HUDEP-2 (cell line): ENCODE data around the gene GOLGA3.
"Not testable (repeated sequence)": the region's sequence is repeated elsewhere in the genome, so short reads cannot be mapped to it uniquely, and the experiment has no call there.

Experiments used
- DNase-seq, 76 experiments: peaks; one replicate each; lab custom pipeline; 2025; ENCODE audit not compliant: unreplicated experiment in 76 of 76; lab: John Stamatoyannopoulos, UW

The GOLGA3 gene, protein sequence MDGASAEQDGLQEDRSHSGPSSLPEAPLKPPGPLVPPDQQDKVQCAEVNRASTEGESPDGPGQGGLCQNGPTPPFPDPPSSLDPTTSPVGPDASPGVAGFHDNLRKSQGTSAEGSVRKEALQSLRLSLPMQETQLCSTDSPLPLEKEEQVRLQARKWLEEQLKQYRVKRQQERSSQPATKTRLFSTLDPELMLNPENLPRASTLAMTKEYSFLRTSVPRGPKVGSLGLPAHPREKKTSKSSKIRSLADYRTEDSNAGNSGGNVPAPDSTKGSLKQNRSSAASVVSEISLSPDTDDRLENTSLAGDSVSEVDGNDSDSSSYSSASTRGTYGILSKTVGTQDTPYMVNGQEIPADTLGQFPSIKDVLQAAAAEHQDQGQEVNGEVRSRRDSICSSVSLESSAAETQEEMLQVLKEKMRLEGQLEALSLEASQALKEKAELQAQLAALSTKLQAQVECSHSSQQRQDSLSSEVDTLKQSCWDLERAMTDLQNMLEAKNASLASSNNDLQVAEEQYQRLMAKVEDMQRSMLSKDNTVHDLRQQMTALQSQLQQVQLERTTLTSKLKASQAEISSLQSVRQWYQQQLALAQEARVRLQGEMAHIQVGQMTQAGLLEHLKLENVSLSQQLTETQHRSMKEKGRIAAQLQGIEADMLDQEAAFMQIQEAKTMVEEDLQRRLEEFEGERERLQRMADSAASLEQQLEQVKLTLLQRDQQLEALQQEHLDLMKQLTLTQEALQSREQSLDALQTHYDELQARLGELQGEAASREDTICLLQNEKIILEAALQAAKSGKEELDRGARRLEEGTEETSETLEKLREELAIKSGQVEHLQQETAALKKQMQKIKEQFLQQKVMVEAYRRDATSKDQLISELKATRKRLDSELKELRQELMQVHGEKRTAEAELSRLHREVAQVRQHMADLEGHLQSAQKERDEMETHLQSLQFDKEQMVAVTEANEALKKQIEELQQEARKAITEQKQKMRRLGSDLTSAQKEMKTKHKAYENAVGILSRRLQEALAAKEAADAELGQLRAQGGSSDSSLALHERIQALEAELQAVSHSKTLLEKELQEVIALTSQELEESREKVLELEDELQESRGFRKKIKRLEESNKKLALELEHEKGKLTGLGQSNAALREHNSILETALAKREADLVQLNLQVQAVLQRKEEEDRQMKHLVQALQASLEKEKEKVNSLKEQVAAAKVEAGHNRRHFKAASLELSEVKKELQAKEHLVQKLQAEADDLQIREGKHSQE (N-terminal part only)

DNA sequence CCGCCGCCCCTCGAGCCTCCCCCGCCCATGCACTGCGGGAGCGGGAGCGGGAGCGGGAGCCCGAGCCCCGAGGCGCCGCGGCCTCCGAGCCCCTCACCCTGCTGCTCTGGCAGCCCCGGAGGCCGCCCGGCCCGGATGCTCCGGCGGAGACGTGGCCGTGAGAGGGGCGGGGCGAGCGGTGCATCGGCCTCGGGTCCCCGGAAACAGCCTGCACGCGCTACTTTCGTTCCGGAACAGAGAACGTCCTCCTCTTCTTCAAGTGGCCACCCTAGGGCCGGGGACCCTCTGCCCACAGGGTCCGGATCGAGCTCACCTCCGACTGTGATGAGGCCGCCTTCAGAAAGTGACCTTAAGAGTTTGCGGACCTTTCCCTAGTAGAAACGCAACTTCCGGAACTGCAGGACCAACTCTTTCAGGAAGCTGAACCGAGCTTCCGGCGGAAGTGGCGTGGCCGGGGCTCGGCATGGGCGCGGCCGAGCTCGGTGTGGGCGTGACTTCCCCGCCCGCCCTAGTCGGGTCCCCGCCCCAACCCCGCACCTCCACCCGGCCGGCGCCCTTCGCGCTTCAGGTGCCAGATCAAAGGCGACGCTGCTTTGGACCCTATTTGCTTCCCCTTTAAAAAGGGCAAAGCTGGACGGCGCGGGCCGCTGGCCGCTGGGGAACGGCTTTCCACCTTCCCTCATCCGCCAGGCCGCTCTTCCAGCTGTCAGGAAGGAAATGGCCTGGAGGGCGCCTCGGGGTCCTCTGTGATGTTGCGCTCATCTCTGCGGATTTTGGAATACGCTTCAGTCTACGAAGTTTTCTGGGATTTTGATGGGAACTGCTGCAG lies at the start of gene GOLGA3:
GOLGA3 (minus strand) TSS at position 164 of the 829 bp plus-strand sequence. CDS start 6,741 bp downstream, outside the sequence.
- DNase-seq = peak in 75 of 76 experiments; percentile 41 to 89 (median 80)

DNA sequence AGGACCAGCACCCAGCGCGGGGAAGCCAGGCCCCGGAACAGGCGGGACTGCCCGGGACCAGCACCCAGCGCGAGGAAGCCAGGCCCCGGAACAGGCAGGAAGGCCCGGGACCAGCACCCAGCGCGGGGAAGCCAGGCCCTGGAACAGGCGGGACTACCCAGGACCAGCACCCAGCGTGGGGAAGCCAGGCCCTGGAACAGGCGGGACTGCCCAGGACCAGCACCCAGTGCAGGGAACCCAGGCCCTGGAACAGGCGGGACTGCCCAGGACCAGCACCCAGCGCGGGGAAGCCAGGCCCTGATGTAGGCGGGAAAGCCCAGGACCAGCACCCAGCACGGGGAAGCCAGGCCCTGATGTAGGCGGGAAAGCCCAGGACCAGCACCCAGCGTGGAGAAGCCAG lies 46.0 kb upstream of the GOLGA3 start:
- not testable (repeated sequence) for DNase-seq

DNA sequence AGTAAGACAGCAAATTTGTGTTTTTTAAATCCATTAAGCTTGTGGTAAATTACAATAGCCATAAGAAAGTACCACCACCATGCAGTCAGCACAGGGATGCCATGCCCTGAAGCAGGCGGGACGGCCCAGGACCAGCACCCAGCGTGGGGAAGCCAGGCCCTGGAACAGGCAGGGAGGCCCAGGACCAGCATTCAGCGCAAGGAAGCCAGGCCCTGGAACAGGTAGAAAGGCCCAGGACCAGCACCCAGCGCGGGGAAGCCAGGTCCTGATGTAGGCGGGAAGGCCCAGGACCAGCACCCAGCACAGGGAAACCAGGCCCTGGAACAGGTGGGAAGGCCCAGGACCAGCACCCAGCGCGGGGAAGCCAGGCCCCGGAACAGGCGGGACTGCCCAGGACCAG lies 45.5 kb upstream of the GOLGA3 start:
- no peak for DNase-seq

DNA sequence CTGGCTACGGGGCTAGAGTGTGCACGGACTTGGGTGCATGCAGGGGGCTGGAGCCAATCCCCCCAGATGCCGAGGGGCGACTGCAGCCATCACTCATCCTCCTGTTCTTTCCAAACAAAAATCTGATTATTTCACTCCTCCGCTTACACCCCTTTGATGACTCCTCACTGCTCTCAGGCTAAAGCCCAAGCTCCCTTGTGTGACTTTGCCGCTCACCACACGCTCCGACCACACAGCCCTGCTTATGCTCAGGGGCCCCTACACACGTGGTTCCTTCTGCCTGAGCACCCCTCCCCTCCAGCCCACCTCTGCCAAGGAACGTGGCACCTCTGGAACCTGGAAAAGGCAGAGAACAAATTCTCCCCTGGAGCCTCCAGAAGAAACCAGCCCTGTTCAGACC lies 45.1 kb upstream of the GOLGA3 start:
- DNase-seq = no peak

DNA sequence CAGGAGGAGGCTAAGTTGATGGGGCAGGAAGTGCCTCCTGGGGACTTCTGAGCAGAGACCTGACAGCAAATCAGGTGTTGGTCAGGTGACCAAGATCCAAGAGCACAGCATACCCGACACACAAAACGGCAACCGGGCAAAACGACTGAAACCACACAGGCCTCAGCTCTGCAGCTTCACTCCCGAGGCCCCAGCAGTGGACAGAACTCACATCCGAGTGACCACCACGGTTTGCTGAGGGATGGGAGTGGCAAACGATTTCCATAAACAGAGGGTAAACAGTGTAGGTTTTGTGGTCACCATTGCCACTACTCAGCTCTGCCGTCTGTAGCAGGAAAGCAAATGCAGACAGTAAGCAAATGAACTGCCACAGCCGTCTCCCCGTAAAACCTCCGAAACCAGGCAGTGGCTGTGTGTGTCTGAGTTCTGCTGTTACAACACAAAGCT lies 44.3 kb upstream of the GOLGA3 start:
- DNase-seq = no peak

DNA sequence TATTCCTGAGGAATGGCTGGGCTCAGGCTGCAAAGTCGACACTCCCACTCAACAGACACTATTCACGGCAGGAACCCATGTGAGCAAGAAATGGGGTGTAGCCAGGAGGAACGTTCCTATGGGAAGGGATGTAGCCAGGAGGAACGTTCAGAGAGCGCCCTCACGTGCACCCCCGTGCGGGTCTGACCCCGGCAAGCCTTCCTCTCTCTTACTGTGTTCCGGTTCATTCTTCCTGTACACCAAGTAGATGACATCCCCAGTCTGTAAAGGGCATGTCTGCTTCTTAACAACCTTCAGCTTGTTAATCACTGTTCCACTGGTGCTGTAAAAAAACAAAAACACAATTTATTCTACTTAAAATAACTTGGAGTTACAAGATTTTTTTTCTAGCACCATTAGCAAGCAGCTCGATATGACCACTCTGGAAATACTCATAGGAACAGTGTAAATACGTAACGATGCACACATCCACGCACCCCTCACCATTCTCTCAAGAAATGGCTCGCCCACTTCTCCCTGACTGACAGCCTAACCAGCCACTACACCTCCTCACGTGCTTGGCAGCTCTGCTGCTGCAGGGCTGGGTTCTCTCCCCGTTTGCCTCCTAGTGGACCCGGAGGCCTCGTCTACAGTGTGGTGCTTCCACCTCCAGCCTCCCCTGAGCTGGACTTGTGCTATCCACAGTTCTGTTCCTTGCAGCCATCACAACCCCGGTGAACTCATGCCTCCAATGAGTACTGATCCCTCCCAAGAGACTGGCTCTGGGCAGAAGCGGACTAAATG lies 43.6 kb upstream of the GOLGA3 start:
- DNase-seq = no peak

DNA sequence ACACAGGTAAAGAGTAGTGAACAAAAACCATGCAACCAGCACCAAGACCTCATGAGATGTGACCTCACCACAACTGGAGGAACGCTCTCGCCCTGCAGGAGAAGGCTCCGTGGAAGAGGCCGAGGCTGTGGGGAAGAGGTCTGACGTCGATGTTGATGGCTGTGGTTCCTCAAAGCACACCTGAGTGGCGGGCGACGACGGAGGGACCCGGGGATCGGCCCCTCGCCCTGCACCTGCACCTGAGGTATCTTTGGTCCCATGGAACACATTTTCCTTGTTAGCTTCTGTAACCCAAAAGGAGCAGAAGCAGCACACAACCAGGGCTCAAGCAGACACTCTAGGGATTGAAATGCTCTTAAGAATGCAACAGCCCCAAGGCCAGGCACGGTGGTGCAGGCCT lies 40.9 kb upstream of the GOLGA3 start:
- no peak for DNase-seq

DNA sequence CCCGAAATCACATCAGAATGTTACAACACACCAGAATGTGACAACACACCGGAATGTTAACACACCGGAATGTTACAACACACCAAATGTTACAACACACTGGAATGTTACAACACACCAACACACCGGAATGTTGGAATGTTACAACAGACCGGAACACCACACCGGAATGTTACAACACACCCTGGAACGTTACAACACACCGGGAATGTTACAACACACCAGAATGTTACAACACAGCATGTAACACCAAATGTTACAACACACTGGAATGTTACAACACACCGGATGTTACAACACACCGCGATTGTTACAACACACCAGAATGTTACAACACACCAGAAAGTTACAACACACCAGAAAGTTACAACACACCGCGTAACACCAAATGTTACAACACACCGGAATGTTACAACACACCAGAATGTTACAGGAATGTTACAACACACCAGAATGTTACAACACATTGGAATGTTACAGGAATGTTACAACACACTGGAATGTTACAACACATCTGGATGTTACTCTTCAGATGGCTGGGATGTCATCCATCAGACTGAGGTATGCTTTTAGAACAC lies 37.7 kb upstream of the GOLGA3 start:
- no peak for DNase-seq

DNA sequence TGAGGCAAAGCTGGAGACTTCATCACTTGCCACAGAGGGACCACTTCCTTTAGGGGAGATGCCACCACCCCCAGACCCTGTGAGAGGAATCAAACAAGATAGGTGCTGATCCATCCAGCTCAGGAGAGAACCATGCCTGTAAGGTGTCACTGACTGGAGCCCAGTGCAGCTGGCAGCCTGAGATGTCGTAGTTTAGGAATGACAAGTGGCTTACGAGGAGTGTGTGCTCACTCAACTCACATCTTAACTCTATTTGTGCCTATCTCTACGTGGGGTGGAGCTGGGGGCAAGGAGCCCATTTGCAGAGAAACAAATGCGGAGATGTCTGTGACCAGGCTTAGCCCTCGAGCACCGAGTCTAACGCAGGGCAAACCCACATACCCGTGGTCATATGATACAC lies 32.9 kb upstream of the GOLGA3 start:
- DNase-seq = no peak

DNA sequence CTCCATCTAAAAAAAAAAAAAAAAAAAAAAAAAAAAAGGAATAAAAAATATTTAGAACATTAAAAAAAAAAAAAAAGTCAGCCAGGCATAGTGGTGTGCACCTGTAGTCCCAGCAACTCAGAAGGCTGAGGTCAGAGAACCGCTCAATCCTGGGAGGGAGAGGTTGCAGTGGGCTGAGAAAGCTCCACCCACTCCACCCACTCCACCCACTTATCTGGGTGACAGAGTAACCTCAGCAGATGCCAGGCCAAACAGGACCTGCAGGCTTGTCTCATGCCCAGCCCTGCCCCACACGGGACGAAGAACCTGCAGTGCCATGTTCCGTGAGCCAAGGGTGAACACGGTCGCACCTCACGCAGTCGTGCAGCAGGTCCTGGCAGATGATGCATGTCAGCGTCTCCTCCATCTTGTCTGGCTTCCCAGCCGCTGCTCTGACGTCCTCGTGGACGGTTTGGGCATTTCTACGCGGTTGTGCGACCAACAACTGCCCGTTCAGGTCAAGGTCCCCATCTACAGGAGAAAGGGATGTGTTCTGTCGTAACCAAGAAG lies 30.1 kb upstream of the GOLGA3 start:
- DNase-seq = peak in 61 of 76 experiments; percentile 4 to 71 (median 32)

DNA sequence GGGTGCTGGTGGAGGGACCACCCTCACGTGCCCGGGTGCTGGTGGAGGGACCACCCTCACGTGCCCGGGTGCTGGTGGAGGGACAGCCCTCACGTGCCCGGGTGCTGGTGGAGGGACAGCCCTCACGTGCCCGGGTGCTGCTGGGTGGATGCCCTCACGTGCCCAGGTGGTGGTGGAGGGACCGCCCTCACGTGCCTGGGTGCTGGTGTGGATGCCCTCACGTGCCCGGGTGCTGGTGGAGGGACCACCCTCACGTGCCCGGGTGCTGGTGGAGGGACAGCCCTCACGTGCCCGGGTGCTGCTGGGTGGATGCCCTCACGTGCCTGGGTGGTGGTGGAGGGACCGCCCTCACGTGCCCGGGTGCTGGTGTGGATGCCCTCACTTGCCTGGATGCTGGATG lies 28.4 kb upstream of the GOLGA3 start:
- not testable (repeated sequence) for DNase-seq

DNA sequence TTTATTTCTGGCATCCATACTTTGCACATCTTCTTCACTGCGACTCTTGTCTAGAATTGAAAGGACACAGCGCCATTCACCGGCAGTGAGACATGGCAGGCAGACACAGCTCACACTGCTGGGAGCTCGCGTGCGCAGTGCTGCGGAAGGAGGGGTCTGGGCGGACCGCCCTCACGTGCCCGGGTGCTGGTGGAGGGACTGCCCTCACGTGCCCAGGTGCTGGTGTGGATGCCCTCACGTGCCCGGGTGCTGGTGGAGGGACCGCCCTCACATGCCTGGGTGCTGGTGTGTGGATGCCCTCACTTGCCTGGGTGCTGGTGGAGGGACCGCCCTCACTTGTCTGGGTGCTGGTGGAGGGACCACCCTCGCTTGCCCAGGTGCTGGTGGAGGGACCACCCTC lies 27.9 kb upstream of the GOLGA3 start:
- no peak for DNase-seq

DNA sequence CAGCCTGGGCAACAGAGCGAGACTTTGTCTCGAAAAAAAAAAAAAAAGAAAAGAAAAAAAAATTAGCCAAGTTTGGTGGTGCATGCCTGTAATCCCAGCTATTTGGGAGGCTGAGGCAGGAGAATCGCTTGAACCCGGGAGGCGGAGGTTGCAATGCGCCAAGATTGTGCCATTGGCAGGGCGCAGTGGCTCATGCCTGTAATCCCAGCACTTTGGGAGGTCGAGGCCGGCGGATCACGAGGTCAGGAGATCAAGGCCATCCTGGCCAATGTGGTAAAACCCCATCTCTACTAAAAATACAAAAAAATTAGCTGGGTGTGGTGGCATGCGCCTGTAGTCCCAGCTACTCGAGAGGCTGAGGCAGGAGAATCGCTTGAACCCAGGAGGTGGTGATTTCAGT lies 26.5 kb upstream of the GOLGA3 start:
- not testable (repeated sequence) for DNase-seq

DNA sequence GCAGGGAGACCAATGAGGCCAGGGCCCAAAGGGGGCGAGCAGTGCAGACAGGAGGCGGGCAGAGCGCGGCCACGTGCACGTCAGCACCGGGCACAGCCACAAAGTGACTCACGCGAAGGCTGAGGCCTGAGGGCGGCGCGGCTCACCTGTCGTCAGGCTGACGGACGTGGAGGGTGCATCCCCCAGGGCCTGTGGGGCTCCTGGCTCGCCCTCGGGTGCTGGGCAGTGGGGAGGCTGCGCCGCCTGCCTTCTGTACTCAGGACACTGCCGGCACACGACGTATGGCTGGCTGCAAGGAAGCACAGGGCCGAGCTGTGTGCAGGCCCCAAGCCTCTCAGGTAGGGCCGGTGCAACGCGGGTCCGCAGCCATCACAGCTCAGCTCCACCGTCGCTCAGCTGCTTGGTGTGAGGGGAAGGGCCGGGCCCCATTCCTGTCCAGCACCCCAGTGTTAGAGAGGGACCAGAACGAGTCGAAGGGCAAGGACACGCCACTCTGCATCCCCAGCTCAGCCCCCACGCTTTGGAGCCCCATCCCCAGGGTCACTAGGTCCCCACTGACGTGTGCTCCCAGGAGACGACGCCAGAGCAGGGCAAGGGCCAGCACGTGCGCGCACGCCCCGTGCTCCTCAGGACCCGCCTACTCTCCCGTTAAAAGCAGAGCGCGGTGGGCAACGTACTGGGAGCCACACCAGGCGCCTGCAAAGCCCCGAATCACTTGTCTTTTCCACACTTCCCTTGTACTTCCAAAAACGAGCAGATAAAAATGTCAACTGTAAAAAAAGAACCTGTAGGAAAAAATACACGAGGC lies 24.8 kb upstream of the GOLGA3 start:
- no peak for DNase-seq

DNA sequence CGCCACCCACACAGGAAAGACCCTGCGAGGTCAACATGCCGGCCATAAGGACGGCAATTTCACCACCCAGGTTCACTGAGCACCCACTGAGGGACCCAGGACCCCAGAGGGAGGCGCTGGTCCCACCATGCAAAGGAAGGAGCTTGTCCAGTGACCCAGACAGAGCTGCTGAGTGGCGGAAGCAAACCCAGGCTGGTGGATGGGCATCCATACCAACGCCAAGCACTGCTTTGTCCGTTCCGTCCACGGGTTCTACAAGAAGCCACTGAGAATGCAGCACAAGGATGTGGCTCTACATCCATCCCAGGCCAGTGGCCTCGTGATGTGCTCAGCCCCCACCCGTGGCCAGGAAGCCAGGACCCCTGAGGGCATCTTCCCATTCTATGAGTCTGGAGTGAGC lies 23.8 kb upstream of the GOLGA3 start:
- no peak for DNase-seq

DNA sequence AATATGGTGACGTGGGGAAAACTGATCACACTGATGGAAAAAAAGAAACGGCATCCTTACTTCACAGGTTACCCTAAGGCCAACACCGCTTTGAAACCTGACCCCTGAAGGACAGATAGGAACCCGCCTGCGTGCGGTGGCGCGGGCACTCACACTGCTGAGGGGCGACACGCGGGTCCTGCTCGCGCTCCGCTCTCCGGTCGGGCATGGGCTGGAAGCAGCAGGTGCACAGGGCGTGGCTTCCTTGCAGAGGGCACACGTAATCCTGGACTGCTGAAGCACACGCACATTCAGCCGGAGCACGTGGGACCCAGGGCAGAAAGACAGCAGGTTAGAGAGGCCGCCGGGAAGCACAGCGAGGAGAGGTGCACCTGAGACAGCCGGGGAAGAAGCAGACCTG lies 22.8 kb upstream of the GOLGA3 start:
- no peak for DNase-seq

DNA sequence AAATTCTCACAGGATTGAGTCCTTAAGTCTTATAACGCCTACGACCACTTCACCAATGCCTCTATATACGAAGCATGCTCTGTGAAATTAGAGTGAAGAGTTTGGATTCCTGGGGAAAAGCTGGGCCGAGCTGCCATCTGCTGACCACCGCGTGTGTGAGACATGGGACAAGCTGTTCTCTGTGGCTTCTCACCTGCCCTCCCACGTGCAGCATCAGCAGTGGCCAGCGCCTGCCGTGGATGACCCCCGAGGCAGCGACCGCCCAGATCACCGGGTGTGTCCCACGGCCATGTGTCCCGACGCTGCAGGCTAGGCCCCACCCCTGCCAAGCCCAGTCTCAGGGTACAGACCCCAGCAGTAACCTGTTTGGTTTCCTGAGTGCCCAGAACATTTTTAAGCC lies 21.6 kb upstream of the GOLGA3 start:
- DNase-seq = no peak

DNA sequence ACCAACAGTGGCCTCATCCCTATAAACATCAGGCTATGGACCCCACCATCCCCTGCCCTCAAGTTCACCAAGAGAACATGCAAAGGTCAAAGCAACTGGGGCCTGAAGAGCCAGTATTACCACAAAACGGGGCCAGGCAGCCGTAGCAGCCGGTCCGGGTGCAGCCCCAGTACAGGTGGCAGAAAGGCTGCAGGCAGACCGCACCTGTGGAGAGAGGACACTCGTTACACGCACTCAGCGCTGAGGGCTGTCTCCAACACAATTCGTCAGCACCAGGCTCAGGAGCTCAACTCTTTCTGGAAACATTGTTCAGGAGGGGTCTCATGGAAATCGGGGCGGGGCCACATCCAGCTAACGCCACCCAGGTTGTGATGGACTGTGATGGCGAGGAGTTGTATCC lies 19.9 kb upstream of the GOLGA3 start:
- DNase-seq = no peak
